OCI-LY3 (cell line): ENCODE measurements around the gene STX5.

Experiments used
- EZH2phosphoT487 ChIP-seq: fragments of 200-600 bp; shearing (Covaris generic); IDR thresholded peaks from 2 replicates; pipeline ENCODE4 v1.6.1; 2018; ENCODE audit warnings: antibody characterized with exemption, mixed run types, low read depth
- TF ChIP-seq, protein P1 (sequence below): fragments of 200-600, 300-600 bp; sonication (generic); IDR thresholded peaks from 2 replicates; pipeline ENCODE4 v1.5.1; 2014; ENCODE audit warnings: antibody characterized with exemption, low read length, low read depth

DNA sequence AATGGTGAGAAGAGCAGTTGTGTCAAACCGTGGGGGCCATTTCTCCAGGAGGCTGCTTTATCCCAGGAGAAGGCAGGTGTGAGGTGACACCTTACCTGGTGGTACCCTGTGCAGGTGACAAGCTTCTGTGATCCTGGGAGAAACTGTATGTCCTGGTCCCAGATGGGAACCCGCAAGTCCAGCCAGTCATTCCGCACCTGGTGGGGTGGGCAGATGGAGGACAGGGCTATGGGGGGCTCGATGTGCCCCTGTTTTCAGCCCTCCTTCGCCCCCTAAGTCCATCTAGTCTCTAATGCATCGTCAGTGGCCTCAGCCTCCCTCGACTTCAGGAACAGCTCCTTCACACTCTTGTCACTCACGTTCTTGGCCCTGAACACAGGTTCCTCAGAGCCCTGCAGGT is 3.5 kb upstream of the STX5 start:
- TF ChIP-seq, protein P1, sequence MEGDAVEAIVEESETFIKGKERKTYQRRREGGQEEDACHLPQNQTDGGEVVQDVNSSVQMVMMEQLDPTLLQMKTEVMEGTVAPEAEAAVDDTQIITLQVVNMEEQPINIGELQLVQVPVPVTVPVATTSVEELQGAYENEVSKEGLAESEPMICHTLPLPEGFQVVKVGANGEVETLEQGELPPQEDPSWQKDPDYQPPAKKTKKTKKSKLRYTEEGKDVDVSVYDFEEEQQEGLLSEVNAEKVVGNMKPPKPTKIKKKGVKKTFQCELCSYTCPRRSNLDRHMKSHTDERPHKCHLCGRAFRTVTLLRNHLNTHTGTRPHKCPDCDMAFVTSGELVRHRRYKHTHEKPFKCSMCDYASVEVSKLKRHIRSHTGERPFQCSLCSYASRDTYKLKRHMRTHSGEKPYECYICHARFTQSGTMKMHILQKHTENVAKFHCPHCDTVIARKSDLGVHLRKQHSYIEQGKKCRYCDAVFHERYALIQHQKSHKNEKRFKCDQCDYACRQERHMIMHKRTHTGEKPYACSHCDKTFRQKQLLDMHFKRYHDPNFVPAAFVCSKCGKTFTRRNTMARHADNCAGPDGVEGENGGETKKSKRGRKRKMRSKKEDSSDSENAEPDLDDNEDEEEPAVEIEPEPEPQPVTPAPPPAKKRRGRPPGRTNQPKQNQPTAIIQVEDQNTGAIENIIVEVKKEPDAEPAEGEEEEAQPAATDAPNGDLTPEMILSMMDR, result no peak
- TF ChIP-seq EZH2phosphoT487, result no peak
